Astrocyte (in vitro differentiated cells and primary cell): ENCODE data around the gene ST6GALNAC4. TPM values are rescaled to one million over a fixed set of nuclear protein-coding genes. Genes with fewer than 3 reads are reported as not detected.

Experiments used
- DNase-seq: peaks from one replicate; pipeline ENCODE4 v3.0.0-alpha.2; 2010; ENCODE audit warnings: low read depth
- FAIRE-seq: peaks from 2 replicates; lab custom pipeline; 2011; peaks lifted over from hg19 to GRCh38; lab: Jason Lieb, UNC
- H2AFZ ChIP-seq: 2 replicates; pipeline ENCODE4 v1.6.0; 2012; ENCODE audit warnings: low read depth, low read length, inconsistent platforms
- H3K27ac ChIP-seq: 2 replicates; pipeline ENCODE4 v1.5.1; 2011; ENCODE audit warnings: low read depth, low read length, inconsistent platforms
- H3K27me3 ChIP-seq: 2 replicates; pipeline ENCODE4 v1.6.0; 2011; ENCODE audit warnings: low read length, inconsistent platforms; ENCODE audit not compliant: insufficient read depth
- H3K36me3 ChIP-seq: 2 replicates; pipeline ENCODE4 v1.5.1; 2011; ENCODE audit warnings: low read length, inconsistent platforms; ENCODE audit not compliant: insufficient read depth
- H3K4me1 ChIP-seq: 2 replicates; pipeline ENCODE4 v1.5.1; 2011; ENCODE audit warnings: low read length, inconsistent platforms; ENCODE audit not compliant: insufficient read depth
- H3K4me2 ChIP-seq: 2 replicates; pipeline ENCODE4 v1.6.0; 2012; ENCODE audit warnings: low read length, inconsistent platforms
- H3K4me3 ChIP-seq: 2 replicates; pipeline ENCODE4 v1.5.1; 2011; ENCODE audit warnings: low read depth, mild to moderate bottlenecking, low read length, inconsistent platforms; ENCODE audit not compliant: insufficient read depth
- H3K79me2 ChIP-seq: 2 replicates; pipeline ENCODE4 v1.6.0; 2012; ENCODE audit warnings: mild to moderate bottlenecking, low read length, inconsistent platforms; ENCODE audit not compliant: insufficient read depth
- H3K9ac ChIP-seq: 2 replicates; pipeline ENCODE4 v1.6.0; 2012; ENCODE audit warnings: mild to moderate bottlenecking, low read length, inconsistent platforms
- H3K9me3 ChIP-seq: 2 replicates; pipeline ENCODE4 v1.5.1; 2012; ENCODE audit warnings: low read depth, mild to moderate bottlenecking, low read length, inconsistent platforms; ENCODE audit not compliant: insufficient read depth
- H4K20me1 ChIP-seq: 2 replicates; pipeline ENCODE4 v1.6.0; 2012; ENCODE audit warnings: low read length, inconsistent platforms; ENCODE audit not compliant: insufficient read depth
- H3K27ac Mint-ChIP-seq: one replicate; pipeline ENCODE4 v1.8.0; 2021; ENCODE audit warnings: mild to moderate bottlenecking, mixed read lengths; ENCODE audit not compliant: unreplicated experiment
- H3K27me3 Mint-ChIP-seq: one replicate; pipeline ENCODE4 v1.8.0; 2021; ENCODE audit warnings: low read depth, mixed read lengths; ENCODE audit not compliant: unreplicated experiment
- H3K36me3 Mint-ChIP-seq: one replicate; pipeline ENCODE4 v1.8.0; 2021; ENCODE audit warnings: low read depth, mixed read lengths; ENCODE audit not compliant: unreplicated experiment
- H3K4me1 Mint-ChIP-seq: one replicate; pipeline ENCODE4 v1.8.0; 2021; ENCODE audit warnings: low read depth, mixed read lengths; ENCODE audit not compliant: unreplicated experiment
- H3K4me3 Mint-ChIP-seq: one replicate; pipeline ENCODE4 v1.8.0; 2021; ENCODE audit warnings: mild to moderate bottlenecking, moderate library complexity, mixed read lengths; ENCODE audit not compliant: unreplicated experiment
- H3K9me3 Mint-ChIP-seq: one replicate; pipeline ENCODE4 v1.8.0; 2021; ENCODE audit warnings: mild to moderate bottlenecking, mixed read lengths; ENCODE audit not compliant: unreplicated experiment
- EZH2 ChIP-seq: IDR thresholded peaks from 2 replicates; pipeline ENCODE4 v1.6.1; 2012; ENCODE audit warnings: mild to moderate bottlenecking, low read length, inconsistent platforms; ENCODE audit not compliant: insufficient read depth
- total RNA-seq: library from RNA; stranded (reverse); gene quantifications from 2 replicates; pipeline ENCODE4 v1.2.1, GENCODE V29; 2021
- TF ChIP-seq, protein P1 (sequence below): IDR thresholded peaks from 2 replicates; pipeline ENCODE4 v1.5.1; 2011; ENCODE audit warnings: low read depth, mild to moderate bottlenecking, inconsistent platforms, low read length, moderate library complexity; ENCODE audit not compliant: insufficient read depth

ST6GALNAC4 gene
- total RNA-seq, 1 donor from 2014 or later = 14.5 TPM

DNA sequence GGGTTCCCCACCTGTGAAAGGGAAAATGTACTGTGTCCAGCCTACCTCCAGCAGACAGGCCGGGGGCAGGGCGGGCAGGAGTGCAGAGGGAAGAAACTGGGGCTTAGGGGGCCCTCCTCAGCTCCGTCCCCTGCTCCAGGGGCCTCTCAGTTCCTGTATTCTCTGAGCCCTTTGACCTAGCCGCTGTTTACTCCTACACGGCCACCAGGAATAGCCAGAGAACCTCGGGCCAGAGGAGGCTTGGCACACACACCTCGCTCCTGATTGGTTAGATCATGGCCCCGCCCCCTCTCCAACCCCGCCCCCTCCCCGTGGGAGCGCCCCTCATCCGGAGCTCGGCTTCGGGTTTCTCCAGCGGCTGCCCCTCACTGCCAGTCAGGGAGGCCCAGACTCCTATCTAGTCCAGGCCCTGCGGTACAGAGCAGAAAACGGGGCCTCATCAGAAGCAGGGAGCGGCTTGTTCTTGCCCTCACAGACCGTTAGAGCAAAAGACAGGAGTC lies 19.6 kb downstream of the ST6GALNAC4 start:
- FAIRE-seq = no peak
- Histone ChIP-seq H3K9me3 (peaks cover 13% of the 10 kb centered on the region), H2AFZ (no peak overlapping the region), H3K9ac (peak overlapping the region; percentile 24), H3K4me1 (peaks cover 24% of the 10 kb centered on the region), H3K27ac (peak overlapping the region; percentile 46), H4K20me1 (peaks cover 38% of the 10 kb centered on the region), H3K79me2 (peaks cover 31% of the 10 kb centered on the region), H3K4me2 (peak overlapping the region; percentile 83), H3K36me3 (peaks cover 36% of the 10 kb centered on the region), H3K27me3 (no peaks in the 10 kb centered on the region), H3K4me3 (no peak overlapping the region)
- Mint-ChIP-seq H3K4me1 (peaks cover 11% of the 10 kb centered on the region), H3K27me3 (no peaks in the 10 kb centered on the region), H3K27ac (no peak overlapping the region), H3K36me3 (peaks cover 37% of the 10 kb centered on the region), H3K4me3 (peak overlapping the region; percentile 60), H3K9me3 (no peaks in the 10 kb centered on the region)
- peak; percentile 52 for DNase-seq
- TF ChIP-seq, protein P1, sequence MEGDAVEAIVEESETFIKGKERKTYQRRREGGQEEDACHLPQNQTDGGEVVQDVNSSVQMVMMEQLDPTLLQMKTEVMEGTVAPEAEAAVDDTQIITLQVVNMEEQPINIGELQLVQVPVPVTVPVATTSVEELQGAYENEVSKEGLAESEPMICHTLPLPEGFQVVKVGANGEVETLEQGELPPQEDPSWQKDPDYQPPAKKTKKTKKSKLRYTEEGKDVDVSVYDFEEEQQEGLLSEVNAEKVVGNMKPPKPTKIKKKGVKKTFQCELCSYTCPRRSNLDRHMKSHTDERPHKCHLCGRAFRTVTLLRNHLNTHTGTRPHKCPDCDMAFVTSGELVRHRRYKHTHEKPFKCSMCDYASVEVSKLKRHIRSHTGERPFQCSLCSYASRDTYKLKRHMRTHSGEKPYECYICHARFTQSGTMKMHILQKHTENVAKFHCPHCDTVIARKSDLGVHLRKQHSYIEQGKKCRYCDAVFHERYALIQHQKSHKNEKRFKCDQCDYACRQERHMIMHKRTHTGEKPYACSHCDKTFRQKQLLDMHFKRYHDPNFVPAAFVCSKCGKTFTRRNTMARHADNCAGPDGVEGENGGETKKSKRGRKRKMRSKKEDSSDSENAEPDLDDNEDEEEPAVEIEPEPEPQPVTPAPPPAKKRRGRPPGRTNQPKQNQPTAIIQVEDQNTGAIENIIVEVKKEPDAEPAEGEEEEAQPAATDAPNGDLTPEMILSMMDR = no peak
- TF ChIP-seq EZH2 = no peak

DNA sequence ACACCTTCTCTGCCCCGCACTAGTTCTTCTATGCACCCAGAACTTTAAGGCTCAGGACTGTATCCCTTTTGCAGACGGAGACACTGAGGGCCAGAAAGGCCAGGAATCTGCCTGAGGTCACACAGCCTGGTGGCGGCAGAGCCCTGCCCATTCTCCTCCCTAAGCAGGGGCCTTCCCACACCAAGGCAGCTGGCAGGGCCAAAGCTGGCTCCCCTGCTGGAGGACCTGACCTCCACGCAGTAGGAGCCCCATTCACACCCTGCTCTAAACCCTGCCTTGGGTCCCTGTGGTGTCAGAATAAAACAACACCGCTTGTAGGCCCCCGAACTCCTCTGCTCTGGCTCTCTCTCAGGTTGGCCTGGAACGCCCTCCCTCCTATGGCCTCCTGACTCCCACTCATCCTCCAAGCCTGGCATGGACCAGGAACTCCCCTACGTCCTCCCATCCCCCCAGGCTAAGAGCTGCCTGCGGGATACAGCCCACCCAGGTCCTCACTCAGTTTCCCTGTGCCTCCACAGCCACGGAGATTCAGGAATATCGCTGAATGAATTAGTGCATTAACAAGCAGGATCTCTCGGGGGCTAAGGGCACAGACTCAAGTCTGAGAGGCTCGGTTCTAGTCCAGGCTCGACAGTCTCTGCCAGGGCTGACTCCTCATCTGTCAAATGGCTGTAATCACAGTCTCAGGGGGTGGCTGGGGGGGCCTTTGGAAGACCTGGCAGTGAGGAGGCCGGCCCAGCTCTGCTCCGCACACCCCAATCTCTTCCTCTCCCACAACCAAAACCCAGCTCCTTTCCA lies 20.2 kb downstream of the ST6GALNAC4 start:
- no peak overlapping the region for H3K4me3 ChIP-seq

More for the DNA sequence above, 20.2 kb downstream of the ST6GALNAC4 start:
- TF ChIP-seq, protein P1 = no peak
- no peak for TF ChIP-seq EZH2
- H2AFZ ChIP-seq = no peak overlapping the region
- H3K9me3 ChIP-seq = peaks cover 13% of the 10 kb centered on the region
- peaks cover 24% of the 10 kb centered on the region for H3K4me1 ChIP-seq
- Mint-ChIP-seq H3K27ac (no peak overlapping the region), H3K36me3 (peaks cover 37% of the 10 kb centered on the region), H3K4me1 (peaks cover 13% of the 10 kb centered on the region), H3K9me3 (no peaks in the 10 kb centered on the region), H3K4me3 (no peak overlapping the region), H3K27me3 (no peaks in the 10 kb centered on the region)
- peaks cover 38% of the 10 kb centered on the region for H4K20me1 ChIP-seq
- H3K27me3 ChIP-seq = no peaks in the 10 kb centered on the region
- H3K4me2 ChIP-seq = peak overlapping the region; percentile 83
- FAIRE-seq = no peak
- peaks cover 36% of the 10 kb centered on the region for H3K36me3 ChIP-seq
- peaks cover 31% of the 10 kb centered on the region for H3K79me2 ChIP-seq
- H3K9ac ChIP-seq = no peak overlapping the region
- no peak overlapping the region for H3K27ac ChIP-seq
- DNase-seq = no peak
